IMR-90 (cell line): ENCODE data around the gene LUC7L2. TPM values are rescaled to one million over a fixed set of nuclear protein-coding genes. Genes with fewer than 3 reads are reported as not detected.

Experiments used
- ATAC-seq: fragments of 200-7000 bp; cut with Tn5 transposase; 2 replicates; pipeline ENCODE4 v1.9.1; 2020; ENCODE audit warnings: low read depth, mild to moderate bottlenecking, moderate library complexity
- BruUV-seq: library from RNA; stranded (reverse); fragments of 400-500 nt; replicated peaks from 2 replicates; lab custom pipeline; 2021; lab: Mats Ljungman, UMichigan
- CTCF ChIA-PET: fragments of 300-600 bp; formaldehyde crosslinking; extraction: SDS; loops from one replicate; lab custom pipeline; 2021; ENCODE audit warnings: antibody characterized with exemption; lab: Yijun Ruan, JAX
- POLR2A ChIA-PET: fragments of 300-600 bp; sonication (Branson Sonifier 250); formaldehyde crosslinking; loops from one replicate; lab custom pipeline; 2022; ENCODE audit warnings: antibody characterized with exemption; ENCODE audit not compliant: unreplicated experiment; lab: Charles Lee
- DNase-seq: peaks from one replicate; pipeline ENCODE4 v3.0.0; 2013
- H2AFZ ChIP-seq: replicated peaks from 2 replicates; pipeline ENCODE3; 2013; ENCODE audit warnings: low read length, mild to moderate bottlenecking; ENCODE audit not compliant: poor library complexity
- H2AK5ac ChIP-seq: 2 replicates; pipeline ENCODE4 v1.6.1; 2013; ENCODE audit warnings: low read depth, low read length, inconsistent platforms
- H2AK9ac ChIP-seq: replicated peaks from 2 replicates; pipeline ENCODE3; 2013; ENCODE audit warnings: mild to moderate bottlenecking, low read depth, low read length, moderate library complexity; ENCODE audit not compliant: poor library complexity
- H2BK120ac ChIP-seq: 2 replicates; pipeline ENCODE4 v1.6.1; 2013; ENCODE audit warnings: low read depth, low read length, inconsistent platforms
- H2BK15ac ChIP-seq: 3 replicates; pipeline ENCODE4 v1.6.1; 2013; ENCODE audit warnings: low read depth, low read length, inconsistent platforms
- H2BK20ac ChIP-seq: 2 replicates; pipeline ENCODE4 v1.6.1; 2013; ENCODE audit warnings: low read depth, mild to moderate bottlenecking, inconsistent platforms, low read length, moderate library complexity
- H2BK5ac ChIP-seq: 2 replicates; pipeline ENCODE4 v1.6.1; 2013; ENCODE audit warnings: mild to moderate bottlenecking, low read depth, low read length, inconsistent platforms; ENCODE audit not compliant: poor library complexity, severe bottlenecking
- H3K14ac ChIP-seq: replicated peaks from 2 replicates; pipeline ENCODE4 v1.6.1; 2013; ENCODE audit warnings: low read depth, low read length, inconsistent platforms
- H3K18ac ChIP-seq: 2 replicates; pipeline ENCODE4 v1.6.1; 2013; ENCODE audit warnings: low read depth, low read length, control low read depth
- H3K23ac ChIP-seq: 2 replicates; pipeline ENCODE4 v1.6.1; 2013; ENCODE audit warnings: low read depth, low read length, inconsistent platforms
- H3K27ac ChIP-seq: 2 replicates; pipeline ENCODE4 v1.5.1; 2013; ENCODE audit warnings: mild to moderate bottlenecking, control low read depth, low read length; ENCODE audit not compliant: insufficient read depth
- H3K27me3 ChIP-seq: 2 replicates; pipeline ENCODE4 v1.6.1; 2013; ENCODE audit warnings: low read length; ENCODE audit not compliant: control insufficient read depth, insufficient read depth
- H3K36me3 ChIP-seq: 2 replicates; pipeline ENCODE4 v1.6.1; 2013; ENCODE audit warnings: low read length, mixed read lengths; ENCODE audit not compliant: control insufficient read depth, insufficient read depth
- H3K4ac ChIP-seq: 2 replicates; pipeline ENCODE4 v1.6.1; 2013; ENCODE audit warnings: low read depth, low read length, inconsistent platforms
- H3K4me1 ChIP-seq: 2 replicates; pipeline ENCODE4 v1.6.1; 2013; ENCODE audit warnings: low read length, mixed read lengths; ENCODE audit not compliant: control insufficient read depth, insufficient read depth
- H3K4me2 ChIP-seq: 2 replicates; pipeline ENCODE4 v1.6.1; 2013; ENCODE audit warnings: low read depth, mild to moderate bottlenecking, control low read depth, low read length, moderate library complexity
- H3K4me3 ChIP-seq: 2 replicates; pipeline ENCODE4 v1.5.1; 2013; ENCODE audit warnings: low read depth, mild to moderate bottlenecking, control low read depth, low read length, moderate library complexity; ENCODE audit not compliant: insufficient read depth
- H3K56ac ChIP-seq: 2 replicates; pipeline ENCODE4 v1.6.1; 2013; ENCODE audit warnings: low read length, inconsistent platforms; ENCODE audit not compliant: insufficient read depth; ENCODE audit errors: extremely low read depth
- H3K79me1 ChIP-seq, 2 experiments: 2 replicates each; pipeline ENCODE4 v1.6.1; 2013; ENCODE audit warnings: low read length in 2 of 2, inconsistent platforms in 1 of 2, low read depth in 1 of 2
- H3K9ac ChIP-seq: 2 replicates; pipeline ENCODE4 v1.6.1; 2013; ENCODE audit warnings: low read depth, low read length, control low read depth
- H3K9me1 ChIP-seq: 2 replicates; pipeline ENCODE4 v1.6.1; 2013; ENCODE audit warnings: low read length, inconsistent platforms; ENCODE audit not compliant: insufficient read depth
- H3K9me3 ChIP-seq: 2 replicates; pipeline ENCODE4 v1.6.1; 2013; ENCODE audit warnings: low read length; ENCODE audit not compliant: control insufficient read depth, insufficient read depth
- H4K20me1 ChIP-seq: 2 replicates; pipeline ENCODE4 v1.6.1; 2013; ENCODE audit warnings: low read length, inconsistent platforms; ENCODE audit not compliant: insufficient read depth
- H4K5ac ChIP-seq: 2 replicates; pipeline ENCODE4 v1.6.1; 2013; ENCODE audit warnings: mild to moderate bottlenecking, low read depth, low read length, control low read depth
- H4K8ac ChIP-seq, 2 experiments: 2 replicates each; pipeline ENCODE4 v1.6.1; 2013; ENCODE audit warnings: low read depth in 2 of 2, low read length in 2 of 2, control low read depth in 1 of 2, inconsistent platforms in 1 of 2
- H4K91ac ChIP-seq: 2 replicates; pipeline ENCODE4 v1.6.1; 2013; ENCODE audit warnings: low read depth, low read length, inconsistent platforms; ENCODE audit not compliant: insufficient read depth
- CEBPB ChIP-seq: IDR thresholded peaks from 2 replicates; pipeline ENCODE4 v1.6.1; 2012; ENCODE audit warnings: low read depth, low read length, improper control_type of control experiment
- NFE2L2 ChIP-seq: fragments of 150-350 bp; IDR thresholded peaks from 2 replicates; pipeline ENCODE4 v1.6.1; 2016; ENCODE audit warnings: low read depth, mild to moderate bottlenecking, low read length
- POLR2A ChIP-seq: IDR thresholded peaks from 2 replicates; pipeline ENCODE4 v1.6.1; 2012; ENCODE audit warnings: mild to moderate bottlenecking, low read depth, low read length
- WGBS, 2 experiments: methylation state at CpG; one replicate each; pipeline versions ENCODE4 v1.1.5 to v1.1.7; 2013; ENCODE audit warnings: missing lambda C conversion rate in 2 of 2; ENCODE audit not compliant: insufficient read length in 1 of 2; ENCODE audit errors: extremely low coverage in 2 of 2; 5-methylcytosine and 5-hydroxymethylcytosine counted together
- dilution Hi-C: fragments of 300-500 bp; cut with HindIII; formaldehyde crosslinking; loops from one replicate; pipeline ENCODE4 v1.14.3; 2018; ENCODE audit warnings: low sequenced_read_pairs; ENCODE audit not compliant: unreplicated experiment
- in situ Hi-C: fragments of 300-500 bp; cut with MboI; formaldehyde crosslinking; loops from 3 replicates; pipeline ENCODE4 v1.14.3; 2019; ENCODE audit warnings: low sequenced_read_pairs, inconsistent platforms, mixed read lengths
- intact Hi-C: fragments of 100-400 bp; cut with micrococcal nuclease; formaldehyde crosslinking; loops from 2 replicates; pipeline ENCODE4 v1.10.0; 2022
- polyA plus RNA-seq, 3 experiments: library from polyadenylated mRNA; depleted of rRNA; stranded (reverse); fragments of >200 nt; gene quantifications; 2 replicates each; pipeline ENCODE4 v1.2.3, GENCODE V29; 2012; ENCODE audit warnings: low replicate concordance in 1 of 3
- total RNA-seq: library from RNA; depleted of rRNA; stranded (reverse); fragments of >200 nt; gene quantifications from 2 replicates; pipeline ENCODE4 v1.2.3, GENCODE V29; 2012

LUC7L2 gene
- total and polyA plus RNA-seq, 2 of the 4 experiments (the other 2 are of a cell fraction): 14.9 to 31.8 TPM

DNA sequence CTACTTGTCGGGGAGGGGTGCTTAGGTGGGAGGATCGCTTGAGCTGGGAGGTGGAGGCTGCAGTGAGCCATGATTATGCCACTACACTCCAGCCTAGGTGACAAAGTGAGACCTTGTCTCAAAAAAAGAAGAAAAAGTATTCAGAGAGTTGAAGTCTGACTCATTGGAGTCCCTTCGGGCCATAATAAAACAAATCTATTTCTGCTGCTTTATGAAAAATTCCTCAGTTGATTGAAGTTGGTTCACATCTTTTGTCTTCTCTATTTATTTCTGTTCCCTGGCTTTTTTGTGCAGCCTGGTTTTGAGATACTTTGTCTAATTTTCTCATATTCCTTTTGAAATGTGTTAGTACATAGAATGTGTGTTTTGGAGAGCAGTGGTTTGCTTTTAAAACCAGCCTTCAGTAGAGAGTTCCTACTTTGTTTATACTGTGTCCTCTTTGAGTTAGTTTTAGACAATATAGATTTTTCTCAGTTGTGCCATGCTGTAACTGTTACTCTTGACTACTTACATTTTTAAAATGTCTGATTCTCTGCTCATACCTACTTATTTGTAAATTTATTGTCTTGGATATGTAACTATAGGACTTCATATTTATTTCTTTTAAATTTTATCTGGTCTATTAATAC is 36.7 kb downstream of the LUC7L2 start:
- POLR2A ChIA-PET: no interaction called here
- CTCF ChIA-PET: no interaction called here
- DNase-seq: peak; percentile 13

More for the DNA sequence above, 36.7 kb downstream of the LUC7L2 start:
- no peak overlapping the region for H2BK15ac ChIP-seq
- H3K14ac ChIP-seq: no peak overlapping the region
- no peak overlapping the region for H3K4ac ChIP-seq
- H2AK5ac ChIP-seq: no peak overlapping the region
- dilution Hi-C loops (no loop called here), in situ Hi-C loops (no loop called here), intact Hi-C loops (loop anchor here (5.0 kb wide), 1 partner anchor 34 kb away; no protein-coding TSS in a partner anchor)
- no peak overlapping the region for H3K4me3 ChIP-seq
- 0 out of 2 replicates have a peak, but pooled peaks cover 9% of the 10 kb centered on the region for H3K9me1 ChIP-seq
- no peaks in the 10 kb centered on the region for H3K9me3 ChIP-seq
- no peak overlapping the region for H2BK20ac ChIP-seq
- H3K56ac ChIP-seq: no peak overlapping the region
- no peak overlapping the region for H3K23ac ChIP-seq
- peaks cover 37% of the 10 kb centered on the region for H4K20me1 ChIP-seq
- no peak overlapping the region for H2BK120ac ChIP-seq
- H4K8ac ChIP-seq: no peak overlapping the region
- no peak overlapping the region for H3K9ac ChIP-seq
- ATAC-seq: peak; percentile 72
- H3K4me2 ChIP-seq: peak overlapping the region; percentile 62; the same call in 1 of the 2 replicates
- H3K27ac ChIP-seq: no peak overlapping the region
- no peaks in the 10 kb centered on the region for H3K27me3 ChIP-seq
- H4K5ac ChIP-seq: no peak overlapping the region
- peaks cover 24 to 45% of the 10 kb centered on the region in 2 experiments for H3K79me1 ChIP-seq
- BruUV-seq: no TSS peak
- H2AFZ ChIP-seq: no peak overlapping the region
- peaks cover 9% of the 10 kb centered on the region for H3K36me3 ChIP-seq
- no peak overlapping the region for H4K91ac ChIP-seq
- no peak overlapping the region for H3K18ac ChIP-seq
- no peak overlapping the region for H2BK5ac ChIP-seq
- TF ChIP-seq NFE2L2 (no peak), CEBPB (no peak), POLR2A (no peak)
- H3K4me1 ChIP-seq: peaks cover 6% of the 10 kb centered on the region; the same call in 1 of the 2 replicates
- 100% methylated on average over 1 of the region's 3 CpGs; no CpG with 5 or more reads in 1 of the 2 experiments for WGBS, 2 experiments
- H2AK9ac ChIP-seq: no peak overlapping the region
